Measurements from ENCODE around the gene ADSS2. TPM values are rescaled to one million over a fixed set of nuclear protein-coding genes. Genes with fewer than 3 reads are reported as not detected.

ADSS2 gene
- total RNA-seq, 1 experiment from 2014 or later = 73.9 TPM

DNA sequence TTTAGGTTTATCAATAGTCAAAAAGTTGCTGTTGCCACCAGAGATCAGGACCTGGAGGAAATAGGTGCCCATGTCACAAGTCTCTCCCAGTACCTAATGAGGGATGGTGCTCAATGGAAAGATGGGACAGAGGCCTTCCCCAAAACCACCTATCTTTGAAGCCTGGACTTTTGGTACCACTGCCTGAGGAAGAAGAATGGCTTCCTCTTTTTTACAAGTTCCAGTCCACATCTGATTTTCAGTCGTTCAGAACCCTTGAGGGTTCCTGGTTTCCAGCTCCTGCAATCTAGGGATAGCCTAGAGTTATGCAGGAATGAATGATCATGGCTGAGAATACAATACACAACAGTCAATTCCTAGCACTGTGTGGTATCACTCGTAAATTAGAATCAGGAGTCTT lies 15.0 kb upstream of the ADSS2 start:
- Mint-ChIP-seq H3K36me3 (ENCODE audit: insufficient read depth, unreplicated experiment) (peaks cover under 1% of the 10 kb centered on the region), H3K9me3 (ENCODE audit: unreplicated experiment) (no peaks in the 10 kb centered on the region), H3K4me3 (ENCODE audit: unreplicated experiment) (no peak overlapping the region), H3K27ac (ENCODE audit: unreplicated experiment) (no peak overlapping the region), H3K4me1 (ENCODE audit: low read depth, unreplicated experiment) (no peaks in the 10 kb centered on the region), H3K27me3 (ENCODE audit: insufficient read depth, unreplicated experiment) (no peaks in the 10 kb centered on the region)
- BruUV-seq (replicated peaks) = no TSS peak
- Histone ChIP-seq H3K36me3 (ENCODE audit: control insufficient read depth, insufficient read depth, low read length) (no peaks in the 10 kb centered on the region), H3K9me3 (no peaks in the 10 kb centered on the region), H3K4me3 (ENCODE audit: low read depth, low read length) (no peak overlapping the region), H3K4me1 (peaks cover 4% of the 10 kb centered on the region), H3K27me3 (replicated peaks; ENCODE audit: control insufficient read depth, insufficient read depth, low read length) (no peaks in the 10 kb centered on the region)
- no peak for DNase-seq
- CTCF ChIA-PET = no interaction called here
- intact Hi-C loops (cut with micrococcal nuclease; ENCODE audit: unreplicated experiment) = no loop called here
- POLR2A ChIA-PET = no interaction called here
- TF ChIP-seq, protein P1, sequence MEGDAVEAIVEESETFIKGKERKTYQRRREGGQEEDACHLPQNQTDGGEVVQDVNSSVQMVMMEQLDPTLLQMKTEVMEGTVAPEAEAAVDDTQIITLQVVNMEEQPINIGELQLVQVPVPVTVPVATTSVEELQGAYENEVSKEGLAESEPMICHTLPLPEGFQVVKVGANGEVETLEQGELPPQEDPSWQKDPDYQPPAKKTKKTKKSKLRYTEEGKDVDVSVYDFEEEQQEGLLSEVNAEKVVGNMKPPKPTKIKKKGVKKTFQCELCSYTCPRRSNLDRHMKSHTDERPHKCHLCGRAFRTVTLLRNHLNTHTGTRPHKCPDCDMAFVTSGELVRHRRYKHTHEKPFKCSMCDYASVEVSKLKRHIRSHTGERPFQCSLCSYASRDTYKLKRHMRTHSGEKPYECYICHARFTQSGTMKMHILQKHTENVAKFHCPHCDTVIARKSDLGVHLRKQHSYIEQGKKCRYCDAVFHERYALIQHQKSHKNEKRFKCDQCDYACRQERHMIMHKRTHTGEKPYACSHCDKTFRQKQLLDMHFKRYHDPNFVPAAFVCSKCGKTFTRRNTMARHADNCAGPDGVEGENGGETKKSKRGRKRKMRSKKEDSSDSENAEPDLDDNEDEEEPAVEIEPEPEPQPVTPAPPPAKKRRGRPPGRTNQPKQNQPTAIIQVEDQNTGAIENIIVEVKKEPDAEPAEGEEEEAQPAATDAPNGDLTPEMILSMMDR (IDR thresholded peaks at IDR 0.05; ENCODE audit: insufficient read depth in 1 of 2, low read depth in 1 of 2, low read length in 1 of 2, severe bottlenecking in 1 of 2, unreplicated experiment in 1 of 2) = no peak

DNA sequence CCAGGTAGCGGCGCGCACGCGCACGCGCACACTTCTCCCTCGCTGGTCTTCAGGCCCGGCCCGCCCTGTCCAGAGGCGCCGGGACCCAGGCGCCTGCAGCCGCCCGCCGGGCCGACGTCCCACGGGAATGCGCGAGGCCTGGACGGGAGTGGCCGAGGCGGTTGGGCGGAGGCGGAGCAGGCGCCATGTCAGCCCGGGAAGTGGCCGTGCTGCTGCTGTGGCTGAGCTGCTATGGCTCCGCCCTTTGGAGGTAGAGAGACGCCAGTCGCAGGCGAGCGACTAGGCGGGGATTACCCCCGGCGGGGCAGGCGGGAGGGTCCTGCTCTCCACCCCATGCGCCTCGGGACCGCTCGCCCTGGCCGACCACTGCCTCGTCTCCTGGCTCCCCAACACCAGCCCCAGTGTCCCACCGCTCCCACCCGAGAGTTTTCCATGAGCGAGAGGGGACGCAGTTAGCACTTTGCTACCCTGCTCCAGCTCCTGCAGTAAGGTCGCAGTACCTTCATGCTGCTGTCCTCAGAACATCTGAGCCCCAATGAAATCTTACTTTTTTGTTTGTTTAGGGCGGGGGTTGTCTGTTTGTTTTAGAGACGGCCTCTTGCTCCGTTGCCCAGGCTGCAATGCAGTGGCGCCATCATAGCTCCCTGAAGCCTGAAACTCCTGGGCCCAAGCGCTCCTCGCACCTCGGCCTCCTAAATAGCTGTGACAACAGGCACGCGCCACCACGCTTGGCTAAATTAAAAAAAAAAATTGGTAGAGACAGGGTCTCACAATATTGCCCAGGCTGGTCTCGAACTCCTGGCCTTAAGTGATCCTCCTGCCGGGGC lies 9.7 kb upstream of the ADSS2 start, which contains the start of gene CATSPERE:
Gene CATSPERE (plus strand): TSS at position 29 of the 827 bp plus-strand sequence. CDS start 157 bp downstream, at position 186.
- Histone ChIP-seq H3K27me3 (replicated peaks; ENCODE audit: control insufficient read depth, insufficient read depth, low read length) (no peaks in the 10 kb centered on the region), H3K4me3 (ENCODE audit: low read depth, low read length) (peak within 1 kb of the TSS; percentile 58), H3K9me3 (no peaks in the 10 kb centered on the region), H3K36me3 (ENCODE audit: control insufficient read depth, insufficient read depth, low read length) (no peaks in the 10 kb centered on the region), H3K4me1 (peaks cover 44% of the 10 kb centered on the region)
- Mint-ChIP-seq H3K4me1 (ENCODE audit: low read depth, unreplicated experiment) (peaks cover 28% of the 10 kb centered on the region), H3K27ac (ENCODE audit: unreplicated experiment) (peak within 1 kb of the TSS; percentile 85), H3K36me3 (ENCODE audit: insufficient read depth, unreplicated experiment) (peaks cover 11% of the 10 kb centered on the region), H3K9me3 (ENCODE audit: unreplicated experiment) (no peaks in the 10 kb centered on the region), H3K27me3 (ENCODE audit: insufficient read depth, unreplicated experiment) (no peaks in the 10 kb centered on the region), H3K4me3 (ENCODE audit: unreplicated experiment) (peak within 1 kb of the TSS; percentile 68)
- ChIA-PET POLR2A (interaction anchor here (0.6 to 1.0 kb wide), 5 partner anchors 10 to 372 kb away, joined by 3 to 4 read pairs (median 3); no protein-coding TSS in a partner anchor), CTCF (interaction anchor here (0.6 kb wide), 1 partner anchor 336 kb away, joined by 4 read pairs; no protein-coding TSS in a partner anchor)
- peak; percentile 95 for DNase-seq
- TF ChIP-seq, protein P1 (IDR thresholded peaks at IDR 0.05; ENCODE audit: insufficient read depth in 1 of 2, low read depth in 1 of 2, low read length in 1 of 2, severe bottlenecking in 1 of 2, unreplicated experiment in 1 of 2) = no peak
- intact Hi-C loops (cut with micrococcal nuclease; ENCODE audit: unreplicated experiment) = loop anchor here (1.0 to 2.0 kb wide), 3 partner anchors 9 to 509 kb away; no protein-coding TSS in a partner anchor
- TSS peak; percentile 20 for BruUV-seq (replicated peaks)

DNA sequence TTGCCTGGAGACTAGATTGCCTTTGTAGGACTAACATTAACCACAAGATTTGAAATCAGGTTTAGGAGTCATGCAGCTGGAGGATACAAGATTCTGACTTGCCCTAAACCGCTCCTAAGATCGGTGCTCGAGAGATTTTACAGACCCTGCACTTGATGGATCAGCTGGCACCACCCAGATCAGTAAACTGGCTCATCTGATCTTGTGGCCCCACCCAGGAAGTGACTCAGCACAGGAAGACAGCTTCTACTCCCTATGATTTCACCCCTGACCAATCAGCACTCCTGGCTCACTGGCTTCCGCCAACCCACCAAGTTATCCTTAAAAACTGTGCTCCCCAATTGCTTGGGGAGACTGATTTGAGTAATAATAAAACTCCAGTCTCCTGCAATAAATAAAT lies 8.5 kb upstream of the ADSS2 start:
- Histone ChIP-seq H3K27me3 (replicated peaks; ENCODE audit: control insufficient read depth, insufficient read depth, low read length) (no peaks in the 10 kb centered on the region), H3K9me3 (no peaks in the 10 kb centered on the region), H3K4me3 (ENCODE audit: low read depth, low read length) (no peak overlapping the region), H3K4me1 (peaks cover 54% of the 10 kb centered on the region), H3K36me3 (ENCODE audit: control insufficient read depth, insufficient read depth, low read length) (no peaks in the 10 kb centered on the region)
- H3K4me1 Mint-ChIP-seq (ENCODE audit: low read depth, unreplicated experiment) = peaks cover 29% of the 10 kb centered on the region
- peak overlapping the region; percentile 57 for H3K4me3 Mint-ChIP-seq (ENCODE audit: unreplicated experiment)
- intact Hi-C loops (cut with micrococcal nuclease; ENCODE audit: unreplicated experiment) = loop anchor here (2.0 kb wide), 2 partner anchors 93 to 511 kb away; no protein-coding TSS in a partner anchor
- H3K27me3 Mint-ChIP-seq (ENCODE audit: insufficient read depth, unreplicated experiment) = no peaks in the 10 kb centered on the region
- H3K9me3 Mint-ChIP-seq (ENCODE audit: unreplicated experiment) = no peaks in the 10 kb centered on the region
- POLR2A ChIA-PET = no interaction called here
- peak; percentile 32 to 59 for DNase-seq
- BruUV-seq (replicated peaks) = no TSS peak
- CTCF ChIA-PET = no interaction called here
- H3K36me3 Mint-ChIP-seq (ENCODE audit: insufficient read depth, unreplicated experiment) = peaks cover 11% of the 10 kb centered on the region
- peak overlapping the region; percentile 85 for H3K27ac Mint-ChIP-seq (ENCODE audit: unreplicated experiment)
- TF ChIP-seq, protein P1 (IDR thresholded peaks at IDR 0.05; ENCODE audit: insufficient read depth in 1 of 2, low read depth in 1 of 2, low read length in 1 of 2, severe bottlenecking in 1 of 2, unreplicated experiment in 1 of 2) = no peak
